T-helper 1 cell treated with Interleukin-12 subunit alpha and Interleukin-12 subunit beta and Interleukin-4 antibody, amounts not matched to agents 30 μg/mL and 1 μg/mL, for 36 hours (primary cell): ENCODE data around the gene HAT1.
"Not testable (repeated sequence)": the region's sequence is repeated elsewhere in the genome, so short reads cannot be mapped to it uniquely, and the experiment has no call there.

Source experiments
- H3K27ac Mint-ChIP-seq: one replicate; pipeline ENCODE4 v1.8.0; 2021; ENCODE audit warnings: mild to moderate bottlenecking, mixed read lengths
- H3K27me3 Mint-ChIP-seq: one replicate; pipeline ENCODE4 v1.8.0; 2021; ENCODE audit warnings: low read depth, mixed read lengths
- H3K36me3 Mint-ChIP-seq: one replicate; pipeline ENCODE4 v1.8.0; 2021; ENCODE audit warnings: low read depth, mixed read lengths
- H3K4me1 Mint-ChIP-seq: one replicate; pipeline ENCODE4 v1.8.0; 2021; ENCODE audit warnings: low read depth, mixed read lengths
- H3K4me3 Mint-ChIP-seq: one replicate; pipeline ENCODE4 v1.8.0; 2021; ENCODE audit warnings: mild to moderate bottlenecking, moderate library complexity, mixed read lengths
- H3K9me3 Mint-ChIP-seq: one replicate; pipeline ENCODE4 v1.8.0; 2021; ENCODE audit warnings: mixed read lengths

HAT1 gene

DNA sequence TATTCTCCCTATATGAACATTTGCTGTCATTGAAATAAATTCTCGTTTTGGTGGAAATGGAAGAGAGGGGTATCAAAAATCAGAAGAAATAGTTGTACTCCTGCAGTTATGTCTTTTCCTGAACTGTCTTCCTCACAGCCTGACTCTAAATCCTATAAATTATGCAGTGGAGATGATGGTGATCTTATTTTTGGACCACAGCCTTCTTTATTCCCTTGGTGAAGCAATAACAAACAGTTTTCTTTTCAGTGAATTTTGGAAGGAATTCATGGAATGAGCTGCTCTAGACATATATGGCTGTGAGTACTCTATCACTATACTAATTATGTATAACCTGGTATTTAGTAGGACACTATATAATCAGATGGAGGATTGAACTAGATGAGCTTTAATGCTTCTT lies 26.5 kb upstream of the HAT1 start:
- H3K9me3 Mint-ChIP-seq: peaks cover 5% of the 10 kb centered on the region
- no peak overlapping the region for H3K4me3 Mint-ChIP-seq
- peaks cover 18% of the 10 kb centered on the region for H3K36me3 Mint-ChIP-seq
- peaks cover 24% of the 10 kb centered on the region for H3K4me1 Mint-ChIP-seq
- no peak overlapping the region for H3K27ac Mint-ChIP-seq
- no peaks in the 10 kb centered on the region for H3K27me3 Mint-ChIP-seq

DNA sequence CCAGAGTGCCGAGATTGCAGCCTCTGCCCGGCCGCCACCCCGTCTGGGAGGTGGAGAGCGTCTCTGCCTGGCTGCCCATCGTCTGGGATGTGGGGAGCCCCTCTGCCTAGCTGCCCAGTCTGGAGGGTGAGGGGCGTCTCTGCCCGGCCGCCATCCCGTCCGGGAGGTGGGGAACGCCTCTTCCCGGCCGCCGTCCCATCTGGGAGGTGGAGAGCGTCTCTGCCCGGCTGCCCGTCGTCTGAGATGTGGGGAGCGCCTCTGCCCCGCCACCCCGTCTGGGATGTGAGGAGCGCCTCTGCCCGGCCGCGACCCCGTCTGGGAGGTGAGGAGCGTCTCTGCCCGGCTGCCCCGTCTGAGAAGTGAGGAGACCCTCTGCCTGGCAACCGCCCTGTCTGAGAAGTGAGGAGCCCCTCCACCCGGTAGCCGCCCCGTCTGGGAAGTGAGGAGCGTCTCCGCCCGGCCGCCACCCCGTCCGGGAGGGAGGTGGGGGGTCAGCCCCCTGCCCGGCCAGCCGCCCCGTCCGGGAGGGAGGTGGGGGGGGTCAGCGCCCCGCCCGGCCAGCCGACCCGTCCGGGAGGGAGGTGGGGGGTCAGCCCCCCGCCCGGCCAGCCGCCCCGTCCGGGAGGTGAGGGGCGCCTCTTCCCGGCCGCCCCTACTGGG lies 22.5 kb upstream of the HAT1 start:
- H3K4me3 Mint-ChIP-seq, H3K36me3 Mint-ChIP-seq, H3K9me3 Mint-ChIP-seq, H3K27ac Mint-ChIP-seq, H3K4me1 Mint-ChIP-seq: not testable (repeated sequence)
- peaks cover 18% of the 10 kb centered on the region for H3K27me3 Mint-ChIP-seq

DNA sequence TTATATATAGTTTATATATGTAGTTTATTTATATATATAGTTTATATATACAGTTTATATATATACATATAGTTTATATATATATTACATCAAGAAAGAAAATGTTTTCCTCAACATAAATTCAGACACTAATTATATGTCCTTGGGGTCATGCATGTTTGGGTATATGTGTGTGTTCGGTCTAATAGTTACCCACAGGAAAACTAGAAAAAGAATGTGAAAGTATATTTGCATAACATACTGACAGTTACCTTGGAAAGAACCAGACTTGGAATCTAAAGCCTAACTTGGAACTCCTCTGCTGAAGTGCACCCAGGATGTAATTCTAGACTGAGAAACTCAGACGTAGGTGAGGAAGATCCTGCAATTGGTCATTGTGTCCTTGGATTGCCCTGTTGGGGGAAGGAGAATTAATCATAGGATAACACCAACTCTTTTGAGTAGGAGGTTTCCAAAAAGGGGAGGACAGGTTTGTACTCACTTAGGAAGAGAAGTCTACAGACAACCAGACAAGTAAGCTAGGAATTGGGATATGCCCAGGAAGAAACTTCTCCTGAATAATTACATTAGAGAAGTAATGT lies 19.3 kb upstream of the HAT1 start:
- H3K4me1 Mint-ChIP-seq: no peaks in the 10 kb centered on the region
- peaks cover 26% of the 10 kb centered on the region for H3K27me3 Mint-ChIP-seq
- peaks cover 5% of the 10 kb centered on the region for H3K9me3 Mint-ChIP-seq
- H3K36me3 Mint-ChIP-seq: no peaks in the 10 kb centered on the region
- no peak overlapping the region for H3K4me3 Mint-ChIP-seq
- no peak overlapping the region for H3K27ac Mint-ChIP-seq

DNA sequence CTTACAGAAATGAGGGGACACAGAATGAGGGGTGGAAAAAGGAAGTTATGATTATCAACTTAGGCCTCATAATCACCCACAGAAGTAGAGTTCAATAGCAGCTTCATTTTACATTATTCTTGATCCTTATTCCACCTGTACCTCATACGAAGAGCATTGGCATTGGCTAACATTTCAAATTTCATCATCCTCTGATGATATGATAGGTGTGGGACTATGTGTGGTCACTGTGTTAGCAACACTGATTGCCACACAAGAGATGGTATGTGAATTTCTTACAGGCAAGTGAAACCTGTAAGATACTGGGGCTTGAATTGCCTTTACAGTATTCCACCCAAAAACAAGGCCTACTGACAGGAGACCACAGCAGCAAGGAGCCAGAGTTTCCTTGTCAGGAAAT lies 14.0 kb upstream of the HAT1 start:
- no peak overlapping the region for H3K27ac Mint-ChIP-seq
- peaks cover 24% of the 10 kb centered on the region for H3K27me3 Mint-ChIP-seq
- H3K9me3 Mint-ChIP-seq: no peaks in the 10 kb centered on the region
- H3K4me3 Mint-ChIP-seq: no peak overlapping the region
- H3K36me3 Mint-ChIP-seq: no peaks in the 10 kb centered on the region
- no peaks in the 10 kb centered on the region for H3K4me1 Mint-ChIP-seq

DNA sequence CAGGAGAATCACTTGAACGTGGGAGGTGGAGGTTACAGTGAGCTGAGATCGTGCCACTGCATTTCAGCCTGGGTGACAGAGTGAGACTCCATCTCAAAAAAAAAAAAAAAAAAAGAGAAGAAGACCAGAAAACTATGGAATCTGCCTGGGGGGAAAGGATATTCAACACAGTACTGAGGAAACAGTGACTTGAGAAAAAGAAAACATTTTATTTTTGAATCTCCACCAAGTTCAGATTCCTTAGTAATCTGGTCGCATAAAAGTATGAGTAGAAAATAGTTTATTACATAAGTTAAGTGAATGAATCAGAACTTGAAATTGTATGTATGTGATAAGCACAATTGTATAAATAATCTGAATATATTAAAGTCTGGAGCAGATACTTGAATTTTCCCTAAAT lies 13.0 kb upstream of the HAT1 start:
- no peak overlapping the region for H3K27ac Mint-ChIP-seq

DNA sequence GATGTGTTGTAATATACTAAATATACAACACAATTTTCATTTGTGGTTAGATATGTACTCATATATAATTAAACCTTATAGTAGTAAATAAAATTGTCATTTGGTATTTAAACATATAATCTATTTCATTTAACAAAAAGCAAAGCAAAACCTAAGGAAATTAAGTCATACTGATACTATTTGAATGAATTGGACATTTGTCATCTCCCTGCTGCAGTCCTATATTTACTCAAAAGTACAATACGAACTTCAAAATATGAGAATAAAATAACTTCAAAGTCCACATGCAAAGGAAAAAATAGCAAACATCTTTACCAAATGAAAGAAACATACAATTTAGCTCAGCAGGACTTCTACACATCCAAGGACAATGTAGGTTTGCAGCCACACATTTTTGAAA lies 11.8 kb upstream of the HAT1 start:
- Mint-ChIP-seq H3K27ac (no peak overlapping the region), H3K4me1 (no peaks in the 10 kb centered on the region), H3K4me3 (no peak overlapping the region), H3K9me3 (no peaks in the 10 kb centered on the region), H3K36me3 (no peaks in the 10 kb centered on the region), H3K27me3 (peaks cover 7% of the 10 kb centered on the region)

More for the DNA sequence above, 13.0 kb upstream of the HAT1 start:
- Mint-ChIP-seq H3K4me3 (no peak overlapping the region), H3K36me3 (no peaks in the 10 kb centered on the region), H3K4me1 (no peaks in the 10 kb centered on the region), H3K9me3 (no peaks in the 10 kb centered on the region), H3K27me3 (peaks cover 14% of the 10 kb centered on the region)

DNA sequence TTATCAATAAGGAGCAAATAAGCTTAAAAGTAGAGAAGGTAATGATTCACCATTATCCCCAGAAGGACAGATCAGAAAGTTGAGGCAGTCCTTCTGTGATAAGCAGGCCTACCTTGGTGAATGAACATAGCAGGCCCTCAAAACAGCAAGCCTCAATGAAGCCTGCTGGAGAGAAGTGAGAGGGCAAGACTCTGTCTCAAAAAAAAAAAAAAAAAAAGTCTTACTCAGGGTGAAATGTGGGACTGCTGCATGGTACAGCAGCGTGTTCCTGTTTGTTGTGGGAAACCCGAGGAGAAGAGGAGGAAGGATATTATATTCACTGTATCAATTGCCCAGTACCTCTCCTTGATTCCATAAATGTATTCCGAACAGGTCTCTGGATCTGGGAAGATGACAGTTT lies 8.7 kb upstream of the HAT1 start:
- Mint-ChIP-seq H3K4me1 (no peaks in the 10 kb centered on the region), H3K27me3 (peaks cover 7% of the 10 kb centered on the region), H3K36me3 (no peaks in the 10 kb centered on the region), H3K4me3 (no peak overlapping the region), H3K27ac (no peak overlapping the region), H3K9me3 (no peaks in the 10 kb centered on the region)

DNA sequence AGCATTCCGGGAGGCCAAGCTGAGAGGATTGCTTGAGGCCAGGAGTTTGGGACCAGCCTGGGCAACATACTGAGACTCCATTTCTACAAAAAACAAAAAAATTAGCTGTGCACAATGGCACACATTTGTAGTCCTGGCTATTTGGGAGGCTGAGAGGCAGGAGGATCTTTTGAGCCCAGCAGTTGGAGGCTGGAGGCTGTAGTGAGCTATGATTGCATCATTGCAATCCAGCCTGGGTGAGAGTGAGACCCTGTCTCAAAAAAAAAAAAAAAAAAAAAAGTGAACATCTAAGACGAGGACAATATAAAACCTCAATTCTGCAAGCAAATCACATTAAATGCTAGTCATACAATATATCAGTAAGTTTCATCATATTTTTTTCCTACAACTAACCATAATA lies 2.8 kb upstream of the HAT1 start:
- H3K27me3 Mint-ChIP-seq: no peaks in the 10 kb centered on the region
- H3K27ac Mint-ChIP-seq: no peak overlapping the region
- no peak overlapping the region for H3K4me3 Mint-ChIP-seq
- H3K36me3 Mint-ChIP-seq: peaks cover 3% of the 10 kb centered on the region
- no peaks in the 10 kb centered on the region for H3K9me3 Mint-ChIP-seq
- H3K4me1 Mint-ChIP-seq: peaks cover 16% of the 10 kb centered on the region

DNA sequence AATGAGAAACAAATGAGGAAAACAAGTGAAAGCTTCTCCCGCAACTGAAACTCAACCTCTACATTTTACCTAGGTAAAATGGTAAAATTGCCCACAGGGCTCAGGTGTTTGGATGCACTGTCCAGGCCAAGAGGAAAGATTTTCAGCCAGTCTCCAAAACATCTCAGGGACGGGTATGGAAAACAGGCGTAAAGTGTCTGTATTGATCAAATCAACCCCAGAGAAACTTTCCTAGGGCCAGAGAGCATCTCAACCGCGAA lies 361 bp upstream of the HAT1 start:
- peak overlapping the region; percentile 98 for H3K4me3 Mint-ChIP-seq
- peak overlapping the region; percentile 97 for H3K27ac Mint-ChIP-seq
- no peaks in the 10 kb centered on the region for H3K9me3 Mint-ChIP-seq
- H3K27me3 Mint-ChIP-seq: no peaks in the 10 kb centered on the region
- peaks cover 12% of the 10 kb centered on the region for H3K36me3 Mint-ChIP-seq
- peaks cover 29% of the 10 kb centered on the region for H3K4me1 Mint-ChIP-seq

DNA sequence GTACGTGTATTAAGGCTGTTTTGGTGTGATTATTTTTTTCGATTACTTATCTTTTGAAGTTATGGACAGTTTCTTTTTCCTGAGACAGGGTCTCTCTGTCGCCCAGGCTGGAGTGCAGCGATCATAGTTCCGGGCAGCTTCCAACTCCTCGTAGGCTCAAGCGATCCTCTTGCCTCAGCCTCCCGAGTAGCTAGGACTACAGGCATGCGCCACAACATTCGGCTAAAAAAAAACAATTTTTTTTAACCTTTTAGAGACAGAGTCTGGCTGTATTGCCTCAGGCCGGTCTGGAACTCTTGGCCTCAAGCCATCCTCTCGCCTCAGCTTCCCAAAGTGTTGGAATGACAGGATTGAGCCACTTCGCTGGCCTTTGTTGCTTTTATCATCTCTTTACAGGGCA lies 945 bp downstream of the HAT1 start:
- Mint-ChIP-seq H3K27me3 (no peaks in the 10 kb centered on the region), H3K27ac (peak overlapping the region; percentile 97), H3K9me3 (no peaks in the 10 kb centered on the region), H3K36me3 (peaks cover 17% of the 10 kb centered on the region), H3K4me3 (peak overlapping the region; percentile 98), H3K4me1 (peaks cover 30% of the 10 kb centered on the region)

DNA sequence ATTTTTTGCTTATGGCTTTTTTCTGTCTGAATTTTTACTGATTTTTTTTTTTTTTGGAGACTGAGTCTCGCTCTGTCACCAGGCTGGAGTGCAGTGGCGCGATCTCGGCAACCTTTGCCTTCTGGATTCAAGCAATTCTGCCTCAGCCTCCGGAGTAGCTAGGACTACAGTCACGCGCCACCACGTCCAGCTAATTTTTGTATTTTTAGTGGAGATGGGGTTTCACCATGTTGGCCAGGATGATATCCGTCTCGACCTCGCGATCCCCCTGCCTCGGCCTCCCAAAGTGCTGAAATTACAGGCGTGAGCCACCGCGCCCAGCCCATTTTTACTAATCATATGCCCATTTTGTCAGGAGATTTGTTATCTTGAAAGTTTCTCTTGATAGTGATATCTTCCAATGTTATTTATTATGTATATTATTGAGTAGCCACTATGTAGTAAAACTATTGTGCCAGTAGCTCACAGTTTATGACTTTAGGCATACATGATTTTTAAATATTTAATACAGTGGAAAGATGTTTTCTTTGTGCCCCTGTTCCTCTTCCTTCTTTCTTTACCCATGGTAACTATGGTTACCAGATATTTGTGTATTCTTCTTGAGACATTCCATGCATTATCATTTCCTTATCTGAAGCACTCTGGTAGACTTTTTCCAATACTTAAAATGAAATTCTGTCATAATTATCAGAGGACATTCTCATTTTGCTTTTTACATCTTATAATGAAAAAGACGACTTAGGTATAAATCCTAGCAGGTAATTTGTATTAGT lies 2.1 kb downstream of the HAT1 start:
- peak overlapping the region; percentile 70 for H3K27ac Mint-ChIP-seq
- peaks cover 21% of the 10 kb centered on the region for H3K36me3 Mint-ChIP-seq
- H3K4me1 Mint-ChIP-seq: peaks cover 35% of the 10 kb centered on the region
- H3K4me3 Mint-ChIP-seq: peak overlapping the region; percentile 98
- H3K27me3 Mint-ChIP-seq: no peaks in the 10 kb centered on the region
- H3K9me3 Mint-ChIP-seq: no peaks in the 10 kb centered on the region

DNA sequence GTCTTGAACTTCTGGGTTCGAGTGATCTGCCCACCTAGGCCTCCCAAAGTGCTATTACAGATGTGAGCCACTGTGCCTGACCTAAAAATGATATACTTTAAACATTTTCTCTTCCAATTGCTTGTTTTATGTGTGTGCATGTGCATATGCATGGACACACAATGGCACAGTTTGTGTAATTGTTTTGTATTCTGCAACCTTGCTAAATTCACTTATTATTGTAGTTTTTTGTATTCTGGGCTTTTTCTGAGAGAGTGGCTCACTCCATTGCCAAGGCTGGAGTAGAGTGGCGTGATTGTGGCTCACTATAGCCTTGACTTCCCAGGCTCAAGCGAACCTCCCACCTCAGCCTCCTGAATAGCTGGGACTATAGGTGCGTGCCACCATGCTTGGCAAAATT lies 8.1 kb downstream of the HAT1 start:
- Mint-ChIP-seq H3K27me3 (no peaks in the 10 kb centered on the region), H3K9me3 (no peaks in the 10 kb centered on the region), H3K36me3 (peaks cover 39% of the 10 kb centered on the region), H3K4me1 (peaks cover 26% of the 10 kb centered on the region), H3K4me3 (no peak overlapping the region), H3K27ac (no peak overlapping the region)

DNA sequence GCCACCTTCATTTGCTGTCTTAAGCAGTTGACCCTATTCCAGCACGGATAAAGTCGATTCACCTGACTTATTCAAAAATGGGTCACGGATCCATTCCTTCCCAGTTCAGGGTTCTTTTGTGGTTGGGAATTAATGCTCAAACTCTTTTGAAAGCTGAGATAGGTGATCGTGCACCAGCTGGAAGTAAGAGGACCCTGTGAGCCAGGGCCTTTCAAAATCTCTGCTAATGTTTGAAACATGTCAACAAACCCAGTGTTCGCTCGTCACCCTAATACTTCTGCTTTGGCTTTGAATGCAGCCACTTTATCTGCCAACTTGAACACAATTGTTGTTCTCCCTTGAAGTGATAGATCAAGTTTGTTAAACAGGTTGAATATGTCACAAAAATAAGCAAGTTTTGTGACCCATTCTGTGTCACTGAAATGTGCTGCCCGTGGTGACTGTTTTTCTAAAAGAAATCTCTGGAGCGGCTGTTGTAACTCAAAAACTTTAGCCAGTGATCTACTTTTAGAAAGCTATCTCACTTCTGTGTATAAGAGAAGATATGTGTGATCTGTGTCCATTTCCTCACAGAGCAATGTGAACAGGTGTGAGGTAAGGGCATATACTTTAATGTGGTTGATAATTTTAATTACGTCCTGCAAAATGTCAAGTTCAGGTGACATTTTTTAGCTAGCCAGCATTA lies 16.9 kb downstream of the HAT1 start:
- Mint-ChIP-seq H3K36me3 (peaks cover 9% of the 10 kb centered on the region), H3K4me1 (peaks cover 11% of the 10 kb centered on the region), H3K9me3 (no peaks in the 10 kb centered on the region), H3K27me3 (no peaks in the 10 kb centered on the region), H3K4me3 (no peak overlapping the region), H3K27ac (no peak overlapping the region)

DNA sequence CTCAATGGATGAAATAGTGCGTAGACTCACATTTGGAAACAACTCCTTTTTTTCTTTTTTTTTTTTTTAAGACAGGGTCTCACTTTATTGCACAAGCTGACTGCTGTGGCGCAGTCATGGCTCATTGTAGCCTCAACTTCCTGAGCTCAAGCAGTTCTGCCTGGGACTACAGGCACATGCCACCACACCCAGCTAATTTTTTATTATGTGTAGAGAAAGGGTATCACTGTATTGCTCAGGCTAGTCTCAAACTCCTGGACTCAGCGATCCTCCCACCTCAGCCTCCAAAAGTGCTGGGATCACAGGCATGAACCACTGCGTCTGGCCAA lies 17.4 kb downstream of the HAT1 start:
- H3K36me3 Mint-ChIP-seq: peaks cover 7% of the 10 kb centered on the region
- H3K9me3 Mint-ChIP-seq: no peaks in the 10 kb centered on the region
- no peak overlapping the region for H3K27ac Mint-ChIP-seq
- H3K4me1 Mint-ChIP-seq: peaks cover 9% of the 10 kb centered on the region
- H3K27me3 Mint-ChIP-seq: no peaks in the 10 kb centered on the region
- H3K4me3 Mint-ChIP-seq: no peak overlapping the region

DNA sequence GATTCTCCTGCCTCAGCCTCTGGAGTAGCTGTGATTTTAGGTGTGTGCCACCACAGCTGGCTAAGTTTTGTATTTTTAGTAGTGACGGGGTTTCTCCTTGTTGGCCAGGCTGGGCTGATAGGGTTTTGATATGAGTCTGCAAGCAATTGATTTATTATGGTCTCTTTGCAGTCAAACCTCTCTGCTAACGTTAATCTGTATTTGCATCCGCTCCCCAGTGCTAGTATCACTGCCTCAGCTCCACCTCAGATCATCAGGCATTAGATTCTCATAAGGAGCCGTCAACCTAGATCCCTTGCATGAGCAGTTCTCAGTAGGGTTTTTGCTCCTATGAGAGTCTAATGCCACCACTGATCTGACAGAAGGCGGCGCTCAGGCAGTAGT lies 19.0 kb downstream of the HAT1 start:
- H3K27me3 Mint-ChIP-seq: no peaks in the 10 kb centered on the region
- peaks cover 6% of the 10 kb centered on the region for H3K4me1 Mint-ChIP-seq
- H3K9me3 Mint-ChIP-seq: no peaks in the 10 kb centered on the region
- no peak overlapping the region for H3K27ac Mint-ChIP-seq
- H3K36me3 Mint-ChIP-seq: peaks cover 3% of the 10 kb centered on the region
- H3K4me3 Mint-ChIP-seq: no peak overlapping the region
